Transverse colon (tissue), 4 donors: ENCODE data around the gene SSBP4. TPM values are rescaled to one million over a fixed set of nuclear protein-coding genes. Genes with fewer than 3 reads are reported as not detected.

Experiments
- DNase-seq: peaks from one replicate; pipeline ENCODE4 v3.0.0-alpha.2; 2019
- H3K27ac ChIP-seq, 4 donors: fragments of 200-600 bp; sonication (generic); 2 replicates each; pipeline ENCODE4 v1.5.1; 2016 to 2018; ENCODE audit warnings: inconsistent platforms in 4 of 4
- H3K27me3 ChIP-seq: fragments of 200-600 bp; sonication (generic); 2 replicates; pipeline ENCODE4 v1.5.1; 2017; ENCODE audit warnings: inconsistent platforms
- H3K36me3 ChIP-seq, 4 donors: fragments of 200-600 bp; sonication (generic); 2 replicates each; pipeline ENCODE4 v1.5.1; 2017 to 2019; ENCODE audit warnings: inconsistent platforms in 4 of 4
- H3K4me1 ChIP-seq, 4 donors: fragments of 200-600 bp; sonication (generic); 2 replicates each; pipeline ENCODE4 v1.5.1; 2017 to 2020; ENCODE audit warnings: inconsistent platforms in 4 of 4
- H3K4me3 ChIP-seq, 4 donors: fragments of 200-600 bp; sonication (generic); 1 replicate in 1 of 4; 2 replicates in 3 of 4; pipeline versions ENCODE4 v1.5.1 to v1.6.1; 2017 to 2019; ENCODE audit warnings: inconsistent platforms in 4 of 4
- H3K9me3 ChIP-seq, 2 donors: fragments of 200-600 bp; sonication (generic); 2 replicates each; pipeline ENCODE4 v1.5.1; 2017 to 2019; ENCODE audit warnings: inconsistent platforms in 2 of 2
- EP300 ChIP-seq: sonication (generic); formaldehyde crosslinking; IDR thresholded peaks from one replicate; pipeline ENCODE4 v1.6.1; 2017; ENCODE audit warnings: antibody characterized with exemption, low read depth
- POLR2A ChIP-seq: fragments of 450-650 bp; IDR thresholded peaks from one replicate; pipeline ENCODE4 v1.6.1; 2016; ENCODE audit warnings: antibody characterized with exemption, mild to moderate bottlenecking, moderate library complexity
- POLR2AphosphoS5 ChIP-seq, 3 donors: sonication (generic); formaldehyde crosslinking; IDR thresholded peaks; one replicate each; pipeline ENCODE4 v1.6.1; 2016; ENCODE audit warnings: antibody characterized with exemption in 3 of 3
- WGBS, 2 donors: methylation state at CpG; one replicate each; pipeline ENCODE4 v1.1.5; 2018; ENCODE audit warnings: low coverage in 1 of 2; 5-methylcytosine and 5-hydroxymethylcytosine counted together
- in situ Hi-C, 4 donors: fragments of 200-750 bp; cut with MboI; loops; one replicate each; pipeline versions ENCODE4 v1.15.0 to v1.15.1; 2017; ENCODE audit warnings: low sequenced_read_pairs in 3 of 4, low pct_ligation_motif_present in 1 of 4, low pct_unique_long_range_greater_than_20kb in 1 of 4
- intact Hi-C: fragments of 100-400 bp; cut with DNase I; formaldehyde crosslinking; loops from one replicate; pipeline ENCODE4 v1.15.1; 2023; ENCODE audit warnings: low total_unique reads
- total RNA-seq, 4 donors: library from RNA; depleted of rRNA; stranded (reverse); fragments of >200 nt; gene quantifications; one replicate each; pipeline ENCODE4 v1.1.0, GENCODE V29; 2016
- TF ChIP-seq, protein P1 (sequence below), 5 experiments: fragments of 200-600 bp in 3 of 5; fragments of 450-650 bp in 2 of 5; sonication (generic) in 3 of 5; IDR thresholded peaks; 1 replicate in 2 of 5; 2 replicates in 3 of 5; pipeline ENCODE4 v1.5.1; 2016 to 2017; ENCODE audit warnings: antibody characterized with exemption in 5 of 5, inconsistent platforms in 3 of 5, mild to moderate bottlenecking in 2 of 5, moderate library complexity in 1 of 5

SSBP4 gene
- total RNA-seq, 4 donors from 2014 or later = 9.4 to 40.4 (median 32.2) TPM

DNA sequence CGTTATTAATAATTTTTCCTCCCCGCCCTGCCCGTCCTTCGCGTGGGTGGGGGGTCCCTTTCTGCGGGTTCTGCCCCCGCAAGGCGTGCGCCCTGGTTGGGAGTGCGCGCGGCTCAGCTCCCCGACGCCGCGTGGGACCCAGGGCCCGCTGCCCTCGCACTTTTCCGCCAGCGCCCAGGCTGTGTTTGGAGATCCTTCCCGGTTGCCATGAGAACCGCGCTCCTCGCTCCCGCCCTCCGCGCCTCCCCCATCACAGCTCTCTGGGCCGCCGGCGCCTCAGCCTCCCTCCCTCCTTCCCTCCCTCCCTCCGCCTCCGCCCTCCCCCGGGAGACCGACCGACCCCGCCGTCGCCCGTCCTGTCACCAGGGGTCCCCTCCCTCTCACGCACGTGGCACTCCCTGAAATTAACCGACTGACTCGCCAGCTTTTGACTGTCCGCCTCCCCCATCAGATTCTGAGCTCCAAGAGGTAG, 2.4 kb upstream of the SSBP4 start:
- Histone ChIP-seq H3K36me3 (no peaks in the 10 kb centered on the region), H3K27ac (peak overlapping the region; percentile 87 to 92 (median 88)), H3K4me1 (peaks cover 35 to 69% (median 64%) of the 10 kb centered on the region in 4 donors), H3K9me3 (no peaks in the 10 kb centered on the region), H3K27me3 (peaks cover 24% of the 10 kb centered on the region), H3K4me3 (peak overlapping the region; percentile 15 to 35 (median 24))
- intact Hi-C loops (loop anchor here (10.0 kb wide), 2 partner anchors 152 to 212 kb away; partner anchors contain the start of gene RAB3A), in situ Hi-C loops (loop anchor here in 1 of 4 donors (25.0 kb wide), 1 partner anchor 155 kb away; the partner anchor contains the start of gene IQCN)
- WGBS, 2 donors = 0 to 1% methylated on average over 9 to 37 of the region's 44 CpGs
- peak in 2 of 3 donors; percentile 7 to 12 for TF ChIP-seq POLR2AphosphoS5 (IDR thresholded peaks at IDR 0.05)
- no peak for TF ChIP-seq EP300
- TF ChIP-seq, protein P1, sequence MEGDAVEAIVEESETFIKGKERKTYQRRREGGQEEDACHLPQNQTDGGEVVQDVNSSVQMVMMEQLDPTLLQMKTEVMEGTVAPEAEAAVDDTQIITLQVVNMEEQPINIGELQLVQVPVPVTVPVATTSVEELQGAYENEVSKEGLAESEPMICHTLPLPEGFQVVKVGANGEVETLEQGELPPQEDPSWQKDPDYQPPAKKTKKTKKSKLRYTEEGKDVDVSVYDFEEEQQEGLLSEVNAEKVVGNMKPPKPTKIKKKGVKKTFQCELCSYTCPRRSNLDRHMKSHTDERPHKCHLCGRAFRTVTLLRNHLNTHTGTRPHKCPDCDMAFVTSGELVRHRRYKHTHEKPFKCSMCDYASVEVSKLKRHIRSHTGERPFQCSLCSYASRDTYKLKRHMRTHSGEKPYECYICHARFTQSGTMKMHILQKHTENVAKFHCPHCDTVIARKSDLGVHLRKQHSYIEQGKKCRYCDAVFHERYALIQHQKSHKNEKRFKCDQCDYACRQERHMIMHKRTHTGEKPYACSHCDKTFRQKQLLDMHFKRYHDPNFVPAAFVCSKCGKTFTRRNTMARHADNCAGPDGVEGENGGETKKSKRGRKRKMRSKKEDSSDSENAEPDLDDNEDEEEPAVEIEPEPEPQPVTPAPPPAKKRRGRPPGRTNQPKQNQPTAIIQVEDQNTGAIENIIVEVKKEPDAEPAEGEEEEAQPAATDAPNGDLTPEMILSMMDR (IDR thresholded peaks at IDR 0.05) = no peak
- peak; percentile 14 for TF ChIP-seq POLR2A
- DNase-seq = peak; percentile 81

DNA sequence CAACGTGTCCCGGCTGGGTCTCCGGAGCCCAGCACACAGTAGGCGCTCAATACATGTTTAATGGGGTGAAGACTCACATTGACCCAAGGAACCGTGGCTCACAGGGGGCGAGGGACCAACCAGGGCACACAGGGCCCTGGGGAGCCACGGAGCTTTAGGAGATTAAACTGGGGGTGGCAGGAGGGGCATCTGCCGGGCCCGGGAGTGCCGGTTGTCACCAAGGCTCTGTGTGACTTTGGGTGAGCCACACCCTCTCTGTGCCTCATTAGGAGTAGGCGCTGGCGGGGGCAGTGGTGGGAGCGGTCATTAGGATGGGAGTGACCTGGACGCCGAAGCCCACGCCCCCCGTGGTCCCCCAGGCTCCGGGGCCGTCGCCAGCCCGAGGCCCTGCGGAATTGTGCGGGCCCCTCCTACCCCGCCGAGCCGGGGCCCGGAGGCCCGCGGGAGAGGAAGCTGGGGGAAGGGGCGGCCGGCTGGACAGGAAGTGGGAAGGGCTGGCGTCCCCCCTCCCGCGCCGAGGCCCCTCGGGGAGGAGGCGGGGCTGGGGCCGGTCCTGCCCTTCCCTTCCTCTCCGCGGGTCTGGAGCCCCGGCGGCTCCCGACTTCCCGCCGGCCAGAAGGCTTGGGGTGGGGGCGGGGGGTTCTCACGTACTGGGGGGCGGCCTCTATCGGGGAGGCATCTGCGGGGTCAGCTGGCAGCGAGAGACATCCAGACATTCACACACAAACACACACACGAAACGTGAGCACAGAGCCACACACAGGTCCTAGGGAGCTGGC, 1.8 kb upstream of the SSBP4 start:
- in situ Hi-C loops = loop anchor here in 1 of 4 donors (25.0 kb wide), 1 partner anchor 155 kb away; the partner anchor contains the start of gene IQCN
- no peaks in the 10 kb centered on the region for H3K36me3 ChIP-seq

DNA sequence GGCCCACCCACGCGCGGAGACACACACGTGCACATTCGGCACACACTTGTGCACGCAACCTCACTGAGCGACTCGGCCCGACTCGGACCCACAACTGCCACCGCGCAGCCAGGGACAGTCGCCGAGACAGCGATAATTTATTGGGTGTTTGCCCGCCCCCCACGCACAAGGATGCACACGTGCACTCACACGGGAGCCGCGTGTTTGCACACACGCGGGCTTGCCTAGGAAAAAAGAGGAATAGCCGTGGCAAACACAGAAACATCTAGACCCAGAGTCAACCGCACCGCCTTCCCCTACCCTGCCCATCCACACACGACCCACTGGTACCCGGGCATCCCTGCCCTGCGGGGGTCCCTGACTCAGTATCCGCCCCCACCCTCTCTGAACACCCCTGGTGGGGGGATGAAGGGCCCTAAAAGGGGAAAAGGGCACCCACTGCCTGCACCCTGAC, 1.1 kb upstream of the SSBP4 start:
- H3K4me1 ChIP-seq = peaks cover 36 to 77% (median 64%) of the 10 kb centered on the region in 4 donors
- intact Hi-C loops = loop anchor here (10.0 kb wide), 2 partner anchors 153 to 213 kb away; partner anchors contain the start of gene RAB3A
- no peaks in the 10 kb centered on the region for H3K9me3 ChIP-seq
- TF ChIP-seq, protein P1 (IDR thresholded peaks at IDR 0.05) = no peak
- TF ChIP-seq EP300 (no peak), POLR2AphosphoS5 (IDR thresholded peaks at IDR 0.05) (no peak), POLR2A (no peak)
- peaks cover 24% of the 10 kb centered on the region for H3K27me3 ChIP-seq
- in situ Hi-C loops = loop anchor here in 1 of 4 donors (25.0 kb wide), 1 partner anchor 156 kb away; the partner anchor contains the start of gene IQCN
- peak overlapping the region in 2 of 4 donors; percentile 31 to 35 for H3K4me3 ChIP-seq
- H3K36me3 ChIP-seq = no peaks in the 10 kb centered on the region
- no peak for DNase-seq
- peak overlapping the region; percentile 87 to 92 (median 88) for H3K27ac ChIP-seq
- WGBS, 2 donors = 11% methylated on average over 18 of the region's 30 CpGs; no CpG with 5 or more reads in 1 of the 2 donors

More for the DNA sequence above, 1.8 kb upstream of the SSBP4 start:
- peaks cover 35 to 72% (median 64%) of the 10 kb centered on the region in 4 donors for H3K4me1 ChIP-seq
- peak overlapping the region; percentile 15 to 35 (median 24) for H3K4me3 ChIP-seq
- peak; percentile 70 for DNase-seq
- peak overlapping the region; percentile 87 to 92 (median 88) for H3K27ac ChIP-seq
- no peaks in the 10 kb centered on the region for H3K9me3 ChIP-seq
- peaks cover 24% of the 10 kb centered on the region for H3K27me3 ChIP-seq
- TF ChIP-seq POLR2AphosphoS5 (IDR thresholded peaks at IDR 0.05) (no peak), EP300 (no peak), POLR2A (no peak)
- TF ChIP-seq, protein P1 (IDR thresholded peaks at IDR 0.05) = no peak
- 1% methylated on average over 20 of the region's 53 CpGs; no CpG with 5 or more reads in 1 of the 2 donors for WGBS, 2 donors
- intact Hi-C loops = loop anchor here (10.0 kb wide), 2 partner anchors 153 to 213 kb away; partner anchors contain the start of gene RAB3A
